Panc1 (cell line): ENCODE results near the gene C11orf21. TPM values are rescaled to one million over a fixed set of nuclear protein-coding genes. Genes with fewer than 3 reads are reported as not detected.

Source experiments
- ATAC-seq: fragments of 200-7000 bp; cut with Tn5 transposase; 2 replicates; pipeline ENCODE4 v1.9.1; 2020; ENCODE audit warnings: mild to moderate bottlenecking, moderate library complexity
- BruUV-seq: library from RNA; stranded (reverse); fragments of 400-500 nt; replicated peaks from 2 replicates; lab custom pipeline; 2021; lab: Mats Ljungman, UMichigan
- CTCF ChIA-PET: fragments of 300-600 bp; sonication (Branson Sonifier 250); formaldehyde crosslinking; loops from one replicate; lab custom pipeline; 2022; ENCODE audit warnings: antibody characterized with exemption; lab: Charles Lee
- POLR2A ChIA-PET: fragments of 300-600 bp; sonication (Branson Sonifier 250); formaldehyde crosslinking; loops from one replicate; lab custom pipeline; 2022; ENCODE audit warnings: antibody characterized with exemption; lab: Charles Lee
- DNase-seq: peaks from one replicate; pipeline ENCODE4 v3.0.0-alpha.2; 2010; ENCODE audit warnings: low read depth, low spot score
- H3K27ac ChIP-seq: 2 replicates; pipeline ENCODE4 v1.5.1; 2011; ENCODE audit warnings: mild to moderate bottlenecking, low read length, inconsistent platforms
- H3K27me3 ChIP-seq: fragments of 200-500 bp; sonication (Bioruptor generic); 2 replicates; pipeline ENCODE4 v1.6.0; 2014; ENCODE audit warnings: low read length, inconsistent platforms; ENCODE audit not compliant: control insufficient read depth, insufficient read depth
- H3K36me3 ChIP-seq: fragments of 200-500 bp; sonication (Bioruptor generic); 2 replicates; pipeline ENCODE4 v1.5.1; 2014; ENCODE audit warnings: inconsistent platforms, mild to moderate bottlenecking, low read length, moderate library complexity; ENCODE audit not compliant: control insufficient read depth, insufficient read depth
- H3K4me1 ChIP-seq: 2 replicates; pipeline ENCODE4 v1.5.1; 2011; ENCODE audit warnings: inconsistent platforms, mild to moderate bottlenecking, low read length, moderate library complexity; ENCODE audit not compliant: control insufficient read depth, insufficient read depth
- H3K4me3 ChIP-seq, 2 experiments: 2 replicates each; pipeline ENCODE4 v1.5.1; 2011 to 2012; ENCODE audit warnings: low read depth in 2 of 2, low read length in 2 of 2, mild to moderate bottlenecking in 2 of 2, inconsistent platforms in 1 of 2, moderate library complexity in 1 of 2
- H3K9me3 ChIP-seq: fragments of 200-500 bp; sonication (Bioruptor generic); 2 replicates; pipeline ENCODE4 v1.5.1; 2014; ENCODE audit warnings: low read depth, mild to moderate bottlenecking, inconsistent platforms, low read length, moderate library complexity; ENCODE audit not compliant: control insufficient read depth, insufficient read depth
- POLR2AphosphoS5 ChIP-seq: IDR thresholded peaks from 2 replicates; pipeline ENCODE4 v1.6.1; 2012; ENCODE audit warnings: mild to moderate bottlenecking, low read depth, low read length, moderate library complexity
- SIN3A ChIP-seq: IDR thresholded peaks from 2 replicates; pipeline ENCODE4 v1.6.1; 2012; ENCODE audit warnings: low read depth, mild to moderate bottlenecking, low read length, moderate library complexity, borderline replicate concordance; ENCODE audit not compliant: insufficient read depth
- TCF7L2 ChIP-seq: IDR thresholded peaks from 2 replicates; pipeline ENCODE4 v1.6.1; 2011; ENCODE audit warnings: mild to moderate bottlenecking, low read depth, low read length, inconsistent platforms
- in situ Hi-C: cut with HindIII; loops from 2 replicates; pipeline ENCODE4 v1.10.0; 2016; ENCODE audit warnings: low sequenced_read_pairs, low pct_unique_long_range_greater_than_20kb
- intact Hi-C: fragments of 100-400 bp; cut with micrococcal nuclease; formaldehyde crosslinking; loops from one replicate; pipeline ENCODE4 v1.10.0; 2022; ENCODE audit not compliant: unreplicated experiment
- total RNA-seq: library from RNA; stranded (reverse); gene quantifications from one replicate; pipeline ENCODE4 v1.2.1, GENCODE V29; 2021; ENCODE audit not compliant: unreplicated experiment
- TF ChIP-seq, protein P1 (sequence below), 2 experiments: IDR thresholded peaks; 2 replicates each; pipeline ENCODE4 v1.6.1; 2011 to 2012; ENCODE audit warnings: low read depth in 2 of 2, control low read depth in 1 of 2, low read length in 1 of 2, mild to moderate bottlenecking in 1 of 2, moderate library complexity in 1 of 2; ENCODE audit not compliant: insufficient read depth in 1 of 2
- TF ChIP-seq, protein P2 (sequence below): fragments of 450-650 bp; IDR thresholded peaks from 2 replicates; pipeline ENCODE4 v1.5.1; 2017; ENCODE audit warnings: mild to moderate bottlenecking

C11orf21 gene
- total RNA-seq, 1 experiment from 2014 or later, result 0.31 TPM

DNA sequence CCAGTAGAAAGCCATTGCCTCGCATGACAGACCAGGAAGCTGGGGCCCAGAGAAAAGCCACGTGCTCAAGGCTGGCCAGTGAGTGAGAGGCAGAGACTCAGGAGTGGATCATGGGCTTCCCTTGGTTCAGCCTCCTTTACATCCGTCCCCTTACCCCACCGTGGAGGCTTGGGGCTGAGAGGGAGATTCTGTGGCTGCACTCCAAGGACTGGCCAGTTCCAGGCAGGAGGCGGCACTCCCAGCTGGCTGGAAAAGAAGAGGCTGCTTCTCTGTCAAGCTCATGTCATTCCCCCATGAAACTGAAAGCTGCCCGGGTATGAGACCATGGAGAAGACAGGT, 24.7 kb downstream of the C11orf21 start:
- in situ Hi-C loops, result no loop called here
- no peak overlapping the region for H3K27ac ChIP-seq
- ATAC-seq (no peak), DNase-seq (no peak)
- H3K27me3 ChIP-seq, result peaks cover 15% of the 10 kb centered on the region
- H3K9me3 ChIP-seq, result no peaks in the 10 kb centered on the region
- H3K4me3 ChIP-seq, result no peak overlapping the region
- ChIA-PET CTCF (no interaction called here), POLR2A (interaction anchor here (0.6 kb wide), 1 partner anchor 39 kb away, joined by 4 read pairs; no protein-coding TSS in a partner anchor)
- TF ChIP-seq, protein P1, sequence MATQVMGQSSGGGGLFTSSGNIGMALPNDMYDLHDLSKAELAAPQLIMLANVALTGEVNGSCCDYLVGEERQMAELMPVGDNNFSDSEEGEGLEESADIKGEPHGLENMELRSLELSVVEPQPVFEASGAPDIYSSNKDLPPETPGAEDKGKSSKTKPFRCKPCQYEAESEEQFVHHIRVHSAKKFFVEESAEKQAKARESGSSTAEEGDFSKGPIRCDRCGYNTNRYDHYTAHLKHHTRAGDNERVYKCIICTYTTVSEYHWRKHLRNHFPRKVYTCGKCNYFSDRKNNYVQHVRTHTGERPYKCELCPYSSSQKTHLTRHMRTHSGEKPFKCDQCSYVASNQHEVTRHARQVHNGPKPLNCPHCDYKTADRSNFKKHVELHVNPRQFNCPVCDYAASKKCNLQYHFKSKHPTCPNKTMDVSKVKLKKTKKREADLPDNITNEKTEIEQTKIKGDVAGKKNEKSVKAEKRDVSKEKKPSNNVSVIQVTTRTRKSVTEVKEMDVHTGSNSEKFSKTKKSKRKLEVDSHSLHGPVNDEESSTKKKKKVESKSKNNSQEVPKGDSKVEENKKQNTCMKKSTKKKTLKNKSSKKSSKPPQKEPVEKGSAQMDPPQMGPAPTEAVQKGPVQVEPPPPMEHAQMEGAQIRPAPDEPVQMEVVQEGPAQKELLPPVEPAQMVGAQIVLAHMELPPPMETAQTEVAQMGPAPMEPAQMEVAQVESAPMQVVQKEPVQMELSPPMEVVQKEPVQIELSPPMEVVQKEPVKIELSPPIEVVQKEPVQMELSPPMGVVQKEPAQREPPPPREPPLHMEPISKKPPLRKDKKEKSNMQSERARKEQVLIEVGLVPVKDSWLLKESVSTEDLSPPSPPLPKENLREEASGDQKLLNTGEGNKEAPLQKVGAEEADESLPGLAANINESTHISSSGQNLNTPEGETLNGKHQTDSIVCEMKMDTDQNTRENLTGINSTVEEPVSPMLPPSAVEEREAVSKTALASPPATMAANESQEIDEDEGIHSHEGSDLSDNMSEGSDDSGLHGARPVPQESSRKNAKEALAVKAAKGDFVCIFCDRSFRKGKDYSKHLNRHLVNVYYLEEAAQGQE (IDR thresholded peaks at IDR 0.05; ENCODE audit: insufficient read depth in 1 of 2, low read depth in 2 of 2, low read length in 1 of 2), result no peak
- no peaks in the 10 kb centered on the region for H3K36me3 ChIP-seq
- H3K4me1 ChIP-seq, result no peaks in the 10 kb centered on the region
- intact Hi-C loops, result no loop called here
- BruUV-seq, result no TSS peak

DNA sequence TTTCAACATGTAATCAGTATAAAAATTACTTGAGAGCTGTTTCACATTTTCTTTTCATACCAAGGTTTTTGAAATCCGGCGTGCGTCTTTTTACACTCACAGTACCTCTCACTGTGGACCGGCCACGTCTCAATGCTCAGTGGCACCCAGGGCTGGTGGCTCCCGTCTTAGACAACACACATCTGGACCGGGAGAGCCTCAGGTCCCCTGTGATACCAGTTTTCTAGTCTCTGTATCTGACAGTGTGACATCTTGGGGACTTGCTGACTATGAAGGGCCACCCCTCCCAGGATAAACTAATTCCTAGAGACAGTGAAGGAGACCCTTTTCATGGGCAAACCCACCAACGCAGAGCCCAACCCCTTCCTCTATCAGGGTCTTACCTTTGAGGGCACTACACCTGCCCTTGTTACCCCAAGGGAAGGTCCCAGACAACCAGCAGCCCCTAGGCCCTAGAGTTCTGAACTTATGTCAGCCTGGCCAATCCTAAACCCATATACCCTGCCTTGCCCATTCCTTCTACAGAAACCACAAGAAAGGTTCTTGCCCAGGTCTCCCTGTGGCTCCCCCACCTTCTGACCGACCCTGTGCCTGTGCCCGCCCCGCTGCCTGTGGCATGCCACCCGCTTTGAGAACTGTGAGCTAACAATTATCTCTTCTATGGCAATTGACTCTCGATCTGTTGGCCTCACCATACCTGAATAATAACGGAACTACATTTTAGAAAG, 25.3 kb downstream of the C11orf21 start:
- CTCF ChIA-PET, result no interaction called here
- intact Hi-C loops (no loop called here), in situ Hi-C loops (no loop called here)
- H3K36me3 ChIP-seq, result no peaks in the 10 kb centered on the region
- no peaks in the 10 kb centered on the region for H3K4me1 ChIP-seq
- no peak overlapping the region for H3K4me3 ChIP-seq
- ATAC-seq (no peak), DNase-seq (no peak)
- POLR2A ChIA-PET, result interaction anchor here (0.6 kb wide), 1 partner anchor 39 kb away, joined by 4 read pairs; no protein-coding TSS in a partner anchor
- no peaks in the 10 kb centered on the region for H3K9me3 ChIP-seq
- BruUV-seq, result no TSS peak
- peaks cover 11% of the 10 kb centered on the region for H3K27me3 ChIP-seq
- H3K27ac ChIP-seq, result no peak overlapping the region
- TF ChIP-seq SIN3A (no peak), POLR2AphosphoS5 (no peak), TCF7L2 (no peak)
- TF ChIP-seq, protein P1 (IDR thresholded peaks at IDR 0.05; ENCODE audit: insufficient read depth in 1 of 2, low read depth in 2 of 2, low read length in 1 of 2), result no peak
- TF ChIP-seq, protein P2, sequence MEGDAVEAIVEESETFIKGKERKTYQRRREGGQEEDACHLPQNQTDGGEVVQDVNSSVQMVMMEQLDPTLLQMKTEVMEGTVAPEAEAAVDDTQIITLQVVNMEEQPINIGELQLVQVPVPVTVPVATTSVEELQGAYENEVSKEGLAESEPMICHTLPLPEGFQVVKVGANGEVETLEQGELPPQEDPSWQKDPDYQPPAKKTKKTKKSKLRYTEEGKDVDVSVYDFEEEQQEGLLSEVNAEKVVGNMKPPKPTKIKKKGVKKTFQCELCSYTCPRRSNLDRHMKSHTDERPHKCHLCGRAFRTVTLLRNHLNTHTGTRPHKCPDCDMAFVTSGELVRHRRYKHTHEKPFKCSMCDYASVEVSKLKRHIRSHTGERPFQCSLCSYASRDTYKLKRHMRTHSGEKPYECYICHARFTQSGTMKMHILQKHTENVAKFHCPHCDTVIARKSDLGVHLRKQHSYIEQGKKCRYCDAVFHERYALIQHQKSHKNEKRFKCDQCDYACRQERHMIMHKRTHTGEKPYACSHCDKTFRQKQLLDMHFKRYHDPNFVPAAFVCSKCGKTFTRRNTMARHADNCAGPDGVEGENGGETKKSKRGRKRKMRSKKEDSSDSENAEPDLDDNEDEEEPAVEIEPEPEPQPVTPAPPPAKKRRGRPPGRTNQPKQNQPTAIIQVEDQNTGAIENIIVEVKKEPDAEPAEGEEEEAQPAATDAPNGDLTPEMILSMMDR, result no peak
